Kidney capillary endothelial cell (primary cell): ENCODE measurements around the gene AKAP1.
"Not testable (repeated sequence)": the region's sequence is repeated elsewhere in the genome, so short reads cannot be mapped to it uniquely, and the experiment has no call there.

Experiments used
- DNase-seq: peaks from one replicate; pipeline ENCODE4 v3.0.0-alpha.2; 2018; ENCODE audit warnings: low spot score

AKAP1 gene

GRCh38 chr17:57075193-57075592 is 9.9 kb upstream of the AKAP1 start:
- no peak for DNase-seq

- DNase-seq, result no peak
Observed at GRCh38 chr17:57075785-57076184, 9.3 kb upstream of the AKAP1 start.

DNA sequence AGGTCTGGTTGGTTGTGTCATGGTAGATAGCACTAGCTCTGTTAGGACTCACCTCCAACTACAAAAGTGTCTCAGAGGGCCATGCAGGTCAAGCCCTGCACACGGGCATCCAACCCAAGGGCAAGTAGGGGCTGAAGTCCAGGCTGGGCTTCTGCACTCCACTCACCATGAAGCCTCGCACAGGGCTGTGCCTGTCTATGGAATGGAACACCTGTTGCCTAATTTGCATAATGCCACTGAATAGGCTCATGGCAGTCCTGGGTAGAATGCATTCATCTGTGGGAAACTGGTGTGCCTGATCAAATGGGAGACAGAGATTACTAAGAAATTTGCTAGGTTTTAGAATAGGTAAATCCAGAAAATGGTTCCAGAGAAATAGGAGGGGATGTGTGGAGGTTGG is 8.0 kb upstream of the AKAP1 start:
- DNase-seq, result no peak

DNA sequence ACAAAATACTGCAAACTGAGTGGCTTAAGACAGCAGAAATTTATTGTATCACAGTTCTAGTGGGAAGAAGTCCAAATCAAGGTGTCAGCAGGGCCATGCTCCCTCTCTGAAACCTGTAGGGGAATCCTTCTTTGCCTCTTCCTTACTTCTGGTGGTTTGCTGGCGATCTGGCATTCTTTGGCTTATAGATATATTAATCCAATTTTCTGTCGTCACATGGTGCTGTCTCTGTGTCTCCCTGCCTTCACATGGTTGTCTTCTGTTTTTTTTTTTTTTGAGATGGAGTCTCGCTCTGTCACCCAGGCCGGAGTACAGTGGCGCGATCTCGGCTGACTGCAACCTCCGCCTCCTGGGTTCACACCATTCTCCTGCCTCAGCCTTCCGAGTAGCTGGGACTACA is 6.8 kb upstream of the AKAP1 start:
- DNase-seq, result no peak

DNA sequence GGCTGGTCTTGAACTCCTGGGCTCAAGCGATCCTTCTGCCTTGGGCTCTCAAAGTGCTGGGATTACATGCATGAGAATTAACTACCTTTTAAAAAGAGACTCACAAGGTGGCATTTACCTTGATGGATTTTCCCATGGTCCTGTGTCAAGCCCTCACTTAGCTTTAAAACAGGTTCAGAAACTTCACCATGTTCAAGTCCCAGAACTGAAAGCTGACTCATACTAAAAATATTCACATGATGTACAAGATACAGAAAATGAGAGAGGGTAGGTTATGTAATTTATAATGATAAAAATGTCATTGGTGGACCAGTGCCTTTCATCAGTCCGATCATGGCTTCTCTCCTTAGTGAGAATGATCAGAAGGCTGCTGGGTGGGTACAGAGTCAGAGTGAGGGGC is 4.3 kb upstream of the AKAP1 start:
- DNase-seq, result no peak

DNA sequence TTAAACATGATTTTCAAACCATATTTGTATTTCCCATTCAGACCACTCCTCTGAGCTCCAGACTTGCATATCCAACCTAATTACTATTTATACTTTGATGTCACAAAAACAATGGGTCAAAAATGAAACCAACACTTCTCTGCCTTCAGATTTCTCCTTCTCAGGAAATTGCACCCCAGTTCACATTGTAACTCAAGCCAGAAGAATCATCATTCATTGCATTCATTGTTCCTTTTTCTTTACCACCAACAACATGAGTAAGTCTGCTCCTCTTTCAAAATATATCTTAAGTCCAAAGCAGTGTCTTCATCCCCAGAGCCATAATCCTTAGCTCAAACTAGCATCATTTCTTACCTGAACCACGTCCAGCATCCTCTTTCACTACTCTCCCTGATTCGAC is 2.6 kb upstream of the AKAP1 start:
- no peak for DNase-seq

DNA sequence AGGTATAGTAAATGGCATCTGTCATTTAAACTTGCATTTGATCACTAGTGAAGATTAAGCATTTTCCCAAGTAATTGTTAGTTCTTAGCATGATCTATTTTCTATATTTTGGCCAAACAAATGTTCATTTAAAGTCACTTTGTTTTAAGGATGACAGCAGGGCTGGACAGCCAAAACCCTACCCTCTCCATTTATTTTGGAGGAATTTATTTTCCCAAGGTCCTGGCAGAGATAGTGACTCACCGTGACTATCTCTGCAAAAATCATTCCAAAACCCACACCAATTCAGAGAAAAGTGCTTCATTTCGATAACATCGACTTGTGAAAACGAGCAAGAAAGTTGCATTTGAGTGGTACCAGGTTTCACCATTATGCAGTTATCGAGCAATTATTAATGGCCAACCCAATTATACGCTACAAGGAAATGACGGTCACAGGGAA is 665 bp upstream of the AKAP1 start:
- no peak for DNase-seq

DNA sequence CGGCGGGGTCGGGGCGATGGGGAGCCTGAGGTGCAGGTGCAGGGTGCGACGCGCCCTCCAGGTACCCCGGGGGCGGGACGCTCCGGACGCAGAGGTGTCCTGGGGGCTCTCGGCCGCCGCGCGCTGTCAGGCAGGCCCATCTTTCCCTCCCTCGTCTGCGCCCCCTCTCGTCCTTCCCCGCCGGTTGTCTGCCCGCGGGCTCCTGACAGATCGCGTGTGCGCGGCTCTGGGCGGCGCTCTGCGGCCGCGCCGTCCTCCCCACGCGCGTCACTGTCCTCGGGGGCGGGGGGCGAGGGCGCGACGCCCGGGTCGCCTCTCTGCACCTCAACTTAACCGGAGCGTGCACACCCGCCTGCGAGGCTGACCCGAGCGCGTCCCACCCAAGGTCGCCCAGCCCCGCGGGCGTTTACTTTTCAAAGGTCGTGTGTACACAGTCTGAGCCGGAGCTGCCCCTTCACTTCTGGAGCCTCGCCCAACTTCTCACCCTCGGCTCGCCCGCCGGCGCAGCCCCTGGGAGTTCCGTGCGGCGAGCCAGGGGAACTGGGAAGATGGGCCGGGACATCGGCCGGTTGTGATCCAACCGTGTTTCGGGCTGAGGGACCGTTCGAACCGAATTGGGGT is 512 bp downstream of the AKAP1 start:
- DNase-seq, result peak; percentile 23

DNA sequence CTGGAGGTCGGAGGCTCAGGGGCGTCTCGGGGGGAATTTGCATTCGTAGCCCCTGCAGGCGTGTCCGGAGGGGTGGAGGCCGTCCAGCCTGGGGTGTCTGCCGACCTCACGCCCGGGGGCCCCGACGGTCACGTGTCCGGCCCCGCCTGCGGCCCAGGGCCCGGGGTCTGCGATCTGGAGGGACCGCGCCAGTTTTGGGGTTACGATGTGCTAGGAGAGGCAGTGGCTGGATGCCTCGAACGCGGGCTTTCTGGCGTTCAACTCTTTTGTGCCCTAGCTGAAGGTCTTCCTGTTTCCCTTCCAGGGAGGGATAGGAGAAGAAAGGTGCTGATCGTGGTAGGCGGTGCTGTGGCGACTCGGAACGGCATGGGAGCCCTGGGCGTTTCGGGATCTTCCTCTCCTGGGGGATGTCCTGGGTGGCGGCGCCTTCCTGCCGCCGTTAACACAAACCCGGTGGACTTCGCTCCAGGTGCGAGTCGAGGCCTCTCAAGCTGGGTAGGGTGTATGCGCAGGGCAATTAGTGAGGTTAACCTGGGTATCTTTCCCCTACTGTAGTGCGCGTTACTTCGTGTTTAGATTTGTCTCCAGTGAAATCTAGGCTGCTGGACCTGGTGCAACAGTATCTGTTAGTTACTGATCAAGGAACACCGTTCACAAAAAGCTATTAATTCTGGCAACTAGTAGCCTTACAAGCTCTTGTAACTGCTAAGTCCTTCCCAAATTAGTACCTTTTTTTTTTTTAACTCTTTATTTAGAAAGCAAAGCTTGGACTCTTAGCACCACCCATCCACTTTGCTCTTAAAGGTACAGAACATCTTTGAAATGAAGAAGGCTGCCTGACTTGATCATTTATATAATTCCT is 1.3 kb downstream of the AKAP1 start:
- DNase-seq, result no peak

DNA sequence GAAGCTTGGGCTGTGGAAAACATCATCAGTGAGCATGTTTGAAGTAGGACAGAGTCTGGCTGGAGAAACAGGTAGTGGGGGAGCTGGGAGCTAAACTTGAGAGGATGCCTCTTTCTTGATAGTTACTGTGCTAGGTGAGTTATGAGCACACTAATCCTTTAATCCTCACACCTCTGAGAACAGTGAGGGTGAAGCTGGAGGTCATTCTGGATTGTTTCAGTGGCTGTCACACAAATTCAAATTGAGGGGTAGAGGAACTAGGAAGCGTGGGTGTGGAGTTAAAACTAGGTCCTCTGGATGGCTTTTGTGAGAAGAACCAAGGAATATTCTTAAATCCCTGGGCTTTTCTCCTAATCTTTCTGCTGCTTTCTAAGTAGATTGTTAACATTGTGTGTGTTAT is 3.3 kb downstream of the AKAP1 start:
- no peak for DNase-seq

GRCh38 chr17:57089391-57089790 is 4.3 kb downstream of the AKAP1 start:
- DNase-seq, result no peak

- no peak for DNase-seq
Observed at GRCh38 chr17:57090560-57091185, 5.6 kb downstream of the AKAP1 start.

DNA sequence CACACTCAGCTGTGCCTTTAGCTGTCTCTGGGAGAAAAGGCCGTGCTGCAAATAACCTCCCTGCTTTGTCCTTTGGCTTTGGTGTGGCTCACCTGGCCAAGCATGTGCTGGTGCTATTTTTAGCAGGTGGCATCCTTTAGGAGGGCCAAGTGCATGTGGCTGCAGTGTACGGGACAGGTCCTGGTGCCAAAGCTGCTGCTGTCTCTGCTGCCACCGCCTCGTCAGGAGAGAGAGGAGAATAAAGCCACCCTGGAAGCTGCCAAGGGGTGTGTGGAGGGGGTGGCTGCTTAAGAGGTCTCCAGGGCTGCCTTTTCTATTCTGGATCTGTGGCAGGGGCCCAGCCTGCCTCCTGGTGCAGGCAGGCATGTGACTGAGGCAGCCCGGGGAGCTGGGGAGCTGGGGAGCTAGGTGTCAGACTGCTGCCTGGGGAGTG is 6.2 kb downstream of the AKAP1 start:
- DNase-seq, result no peak

DNA sequence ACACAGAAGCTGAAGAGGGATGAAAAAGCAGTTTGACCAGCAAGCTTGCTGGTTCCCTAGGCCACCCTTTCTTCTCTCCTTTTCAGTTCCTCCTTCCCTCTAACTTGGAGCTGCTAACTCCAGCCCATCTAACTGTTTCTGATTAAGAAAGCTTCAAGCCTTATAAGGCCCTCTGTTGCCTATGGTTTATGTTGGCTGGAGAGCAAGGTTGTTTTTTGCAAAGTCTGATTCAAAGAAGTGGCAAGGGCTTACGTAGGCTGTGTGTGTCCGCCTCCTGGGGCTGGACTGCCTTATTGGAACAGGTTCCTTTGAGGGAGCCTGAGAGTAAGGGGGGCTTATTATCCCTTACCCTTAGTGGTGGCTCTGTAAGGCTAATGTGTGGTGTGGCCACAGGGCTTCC is 7.1 kb downstream of the AKAP1 start:
- no peak for DNase-seq

DNA sequence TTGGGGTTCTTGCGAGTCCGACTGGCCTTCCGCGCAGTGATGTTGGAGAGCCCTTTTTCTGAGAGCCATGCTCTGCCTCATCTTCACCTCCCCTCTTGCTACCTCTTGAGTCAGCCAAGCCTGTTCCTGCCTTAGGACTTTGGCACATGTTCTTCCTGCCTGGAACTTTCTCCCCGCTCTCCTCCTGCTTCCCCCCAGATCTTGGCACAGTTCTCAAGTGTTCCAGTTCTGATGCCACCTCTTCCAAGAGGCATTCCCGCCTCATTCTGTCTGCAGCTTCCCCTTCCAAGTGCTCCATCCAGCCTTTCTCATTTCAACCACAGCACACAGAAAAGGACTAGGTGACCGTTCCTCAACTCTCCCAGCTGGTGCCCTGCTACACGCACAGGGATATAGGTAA is 7.7 kb downstream of the AKAP1 start:
- DNase-seq, result no peak

GRCh38 chr17:57096472-57097202 is 11.6 kb downstream of the AKAP1 start:
- no peak for DNase-seq

GRCh38 chr17:57097832-57098421 is 12.9 kb downstream of the AKAP1 start:
- no peak for DNase-seq

GRCh38 chr17:57099165-57099564 is 14.1 kb downstream of the AKAP1 start:
- no peak for DNase-seq

DNA sequence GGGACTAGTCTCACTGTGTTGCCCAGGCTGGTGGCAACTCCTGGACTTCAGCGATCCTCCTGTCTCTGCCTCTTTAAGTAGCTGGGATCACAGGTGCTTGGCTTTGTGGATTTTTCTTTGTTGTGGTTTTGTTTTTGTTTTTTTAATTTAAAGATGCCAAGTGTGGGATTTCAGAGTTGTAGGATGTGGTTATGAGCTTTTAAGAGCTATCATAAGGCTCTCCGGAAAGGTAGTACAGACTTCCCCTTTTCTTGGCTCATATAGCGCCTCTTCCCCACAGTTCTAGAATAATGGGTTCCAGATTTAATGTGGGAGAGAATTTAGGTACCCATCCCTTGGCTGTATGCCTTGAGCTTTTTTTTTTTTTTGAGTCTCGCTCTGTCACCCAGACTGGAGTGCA is 17.1 kb downstream of the AKAP1 start:
- no peak for DNase-seq

- DNase-seq, result not testable (repeated sequence)
Observed at GRCh38 chr17:57102660-57103059, 17.6 kb downstream of the AKAP1 start.

DNA sequence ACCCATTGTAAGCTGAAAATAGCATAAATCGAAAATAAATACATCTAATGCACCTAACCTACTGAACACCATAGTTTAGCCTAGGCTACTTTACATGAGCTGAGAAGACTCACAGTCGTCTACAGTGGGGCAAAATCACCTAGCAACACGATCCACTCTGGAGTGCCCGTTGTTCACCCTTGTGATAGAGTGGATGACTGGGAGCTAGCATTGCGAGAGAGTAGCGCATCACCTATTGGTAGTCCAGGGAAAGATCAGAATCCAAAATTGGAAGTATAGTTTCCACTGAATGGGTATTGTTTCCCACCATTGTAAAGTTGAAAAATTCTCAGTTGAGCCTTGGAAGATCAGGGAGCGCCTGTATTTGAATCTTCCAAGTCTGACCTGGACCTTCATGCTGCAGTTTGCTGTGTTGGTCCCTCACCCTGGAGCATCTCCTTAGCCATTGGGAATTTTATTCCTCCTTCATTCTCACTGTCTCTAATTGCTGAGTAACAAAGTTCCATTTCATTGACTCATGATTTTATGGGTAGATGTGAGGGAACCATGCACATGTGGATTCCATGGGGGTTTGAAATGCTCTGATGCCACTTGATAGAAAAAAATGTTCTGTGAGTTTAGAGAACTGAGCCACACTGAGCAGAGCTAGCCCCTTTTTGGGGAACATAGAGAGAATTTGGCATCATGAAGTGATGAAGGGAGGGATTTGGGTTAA is 19.6 kb downstream of the AKAP1 start:
- DNase-seq, result no peak
